K562 (cell line): Measurements from ENCODE around the gene CDC37. TPM values are rescaled to one million over a fixed set of nuclear protein-coding genes. Genes with fewer than 3 reads are reported as not detected.

Experiments
- BRD9 ChIP-seq: fragments of 450-650 bp; IDR thresholded peaks from 2 replicates; pipeline ENCODE4 v1.6.1; 2018; ENCODE audit warnings: low read depth; ENCODE audit not compliant: partially characterized antibody
- CHD2 ChIP-seq: IDR thresholded peaks from 2 replicates; pipeline ENCODE4 v1.6.1; 2011; ENCODE audit warnings: low read depth, low read length
- MBD2 ChIP-seq: sonication (generic); IDR thresholded peaks from 2 replicates; pipeline ENCODE4 v1.6.1; 2016; ENCODE audit warnings: low read depth, borderline replicate concordance
- MCM5 ChIP-seq: fragments of 450-650 bp; IDR thresholded peaks from 2 replicates; pipeline ENCODE4 v1.6.1; 2016; ENCODE audit warnings: low read depth
- MEF2A ChIP-seq: IDR thresholded peaks from 2 replicates; pipeline ENCODE4 v1.6.1; 2011; ENCODE audit warnings: low read depth, mild to moderate bottlenecking, low read length, moderate library complexity; ENCODE audit not compliant: control insufficient read depth
- NCOA1 ChIP-seq: fragments of 450-650 bp; IDR thresholded peaks from 2 replicates; pipeline ENCODE4 v1.6.1; 2016; ENCODE audit warnings: low read depth
- RFX7 ChIP-seq: fragments of 250-450 bp; sonication (Bioruptor Pico); IDR thresholded peaks from 2 replicates; pipeline ENCODE4 v1.5.1; 2021; ENCODE audit warnings: mild to moderate bottlenecking
- SETDB1 ChIP-seq: IDR thresholded peaks from one replicate; pipeline ENCODE4 v1.6.1; 2012; ENCODE audit warnings: low read length, control low read depth, inconsistent platforms
- SOX6 ChIP-seq: fragments of 450-650 bp; IDR thresholded peaks from 2 replicates; pipeline ENCODE4 v1.6.1; 2014; ENCODE audit warnings: mild to moderate bottlenecking
- SP2 ChIP-seq: IDR thresholded peaks from 2 replicates; pipeline ENCODE4 v1.6.1; 2011; ENCODE audit warnings: mild to moderate bottlenecking, low read depth, low read length, moderate library complexity; ENCODE audit not compliant: poor library complexity, severe bottlenecking; ENCODE audit errors: extremely low read depth
- ZFP36 ChIP-seq: fragments of 150-350 bp; IDR thresholded peaks from 2 replicates; pipeline ENCODE4 v1.6.1; 2018; ENCODE audit warnings: low read length, low read depth; ENCODE audit not compliant: partially characterized antibody
- ZNF3 ChIP-seq: fragments of 250-450 bp; sonication (Bioruptor Pico); IDR thresholded peaks from 2 replicates; pipeline ENCODE4 v1.5.0; 2021; ENCODE audit warnings: mild to moderate bottlenecking, moderate library complexity
- ZNF354B ChIP-seq: fragments of 250-450 bp; sonication (Bioruptor Pico); IDR thresholded peaks from 2 replicates; pipeline ENCODE4 v1.4.0; 2020
- polyA plus RNA-seq, 8 experiments: library from polyadenylated mRNA; depleted of rRNA in 4 of 8; stranded (reverse) in 5 of 8; unstranded in 3 of 8; fragments of >200 nt; fragmentation: Nextera tagmentation in 2 of 8; fragmentation: Illumina TruSeq in 1 of 8; extraction: Ambion mirVana in 2 of 8; extraction: Trizol in 1 of 8; gene quantifications; 2 replicates each; pipeline versions ENCODE4 v1.2.1 to v1.2.3, GENCODE V29; 2011 to 2014; ENCODE audit warnings: inconsistent platforms in 1 of 8, missing spikeins in 1 of 8
- total RNA-seq, 7 experiments: library from RNA; depleted of rRNA in 6 of 7; stranded (reverse); fragments of >200 nt in 6 of 7; fragmentation: Illumina TruSeq in 2 of 7; extraction: Trizol in 2 of 7; gene quantifications; 2 replicates each; pipeline versions ENCODE4 v1.2.1 to v1.2.3, GENCODE V29; 2011 to 2021; ENCODE audit warnings: low replicate concordance in 1 of 7
- TF ChIP-seq, protein P1 (sequence below): IDR thresholded peaks from 2 replicates; pipeline ENCODE4 v1.6.1; 2016; ENCODE audit warnings: missing genetic modification characterization, missing compliant biosample characterization
- TF ChIP-seq, protein P2 (sequence below): sonication (generic); formaldehyde crosslinking; IDR thresholded peaks from 2 replicates; pipeline ENCODE4 v1.8.1; 2023; ENCODE audit warnings: mild to moderate bottlenecking, missing genetic modification reagents
- TF ChIP-seq, protein P3 (sequence below): sonication (generic); formaldehyde crosslinking; IDR thresholded peaks from 2 replicates; pipeline ENCODE4 v1.8.0; 2023; ENCODE audit warnings: mild to moderate bottlenecking, missing genetic modification reagents
- TF ChIP-seq, protein P4 (sequence below): fragments of 450-650 bp; IDR thresholded peaks from 2 replicates; pipeline ENCODE4 v1.6.1; 2018; ENCODE audit warnings: mild to moderate bottlenecking, low read depth; ENCODE audit not compliant: partially characterized antibody
- TF ChIP-seq, protein P5 (sequence below): fragments of 250-450 bp; sonication (Bioruptor Pico); IDR thresholded peaks from 2 replicates; pipeline ENCODE4 v1.9.0; 2021; ENCODE audit warnings: mild to moderate bottlenecking
- TF ChIP-seq, protein P6 (sequence below): sonication (generic); formaldehyde crosslinking; IDR thresholded peaks from 2 replicates; pipeline ENCODE4 v1.8.0; 2022; ENCODE audit warnings: mild to moderate bottlenecking, missing genetic modification reagents

Gene CDC37
- total and polyA plus RNA-seq, 9 of the 15 experiments (the other 6 are each of a cell fraction or from before 2014, with no cell fraction given) = 6.6 to 538 (median 227) TPM

DNA sequence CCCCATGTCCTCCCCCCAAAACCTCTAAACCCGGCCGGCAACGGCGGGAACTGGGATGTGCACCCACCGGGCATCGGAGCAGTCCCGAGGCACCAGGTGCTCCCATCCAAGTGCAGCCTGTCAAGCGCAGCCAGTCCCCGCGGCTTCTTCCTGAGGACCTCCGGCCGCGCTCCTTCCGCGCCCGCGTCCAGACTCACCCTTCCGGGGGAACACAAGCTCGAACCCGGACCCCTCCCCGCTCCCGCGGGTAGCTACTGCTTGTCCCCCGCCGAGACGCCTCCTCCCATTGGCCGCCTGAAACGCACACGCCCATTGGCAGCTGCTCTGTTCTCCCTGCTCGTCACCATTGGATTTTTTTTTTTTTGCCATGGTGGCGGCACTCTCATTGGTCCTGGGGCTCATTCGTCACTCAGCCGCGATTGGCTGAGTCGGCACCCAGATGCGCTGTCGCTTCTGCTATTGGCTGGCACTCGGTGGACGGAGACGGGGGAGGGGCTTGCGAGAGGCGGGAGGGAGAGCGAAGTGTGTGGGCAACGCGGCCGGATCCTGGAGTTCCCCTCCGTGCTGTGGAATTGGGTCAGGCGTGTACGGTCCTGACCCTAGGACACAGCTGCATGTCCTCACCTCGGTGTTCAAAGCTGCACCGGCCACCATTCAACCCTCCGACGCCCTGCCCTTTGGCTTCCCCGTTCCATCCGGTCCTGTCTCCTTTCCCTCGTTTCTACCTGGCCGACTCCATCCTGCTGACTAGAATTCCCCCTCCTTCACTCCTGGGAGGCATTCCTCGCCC, 22.8 kb downstream of the CDC37 start, which contains the start of gene TYK2 (continued):
- no peak for TF ChIP-seq SETDB1
- TF ChIP-seq SOX6 = peak; percentile 13; the same call in 1 of the 2 replicates
- peak; percentile 3 for TF ChIP-seq ZFP36
- TF ChIP-seq RFX7 (CRISPR knock-in tag) = peak; percentile 45; the same call in 1 of the 2 replicates
- TF ChIP-seq, protein P1, sequence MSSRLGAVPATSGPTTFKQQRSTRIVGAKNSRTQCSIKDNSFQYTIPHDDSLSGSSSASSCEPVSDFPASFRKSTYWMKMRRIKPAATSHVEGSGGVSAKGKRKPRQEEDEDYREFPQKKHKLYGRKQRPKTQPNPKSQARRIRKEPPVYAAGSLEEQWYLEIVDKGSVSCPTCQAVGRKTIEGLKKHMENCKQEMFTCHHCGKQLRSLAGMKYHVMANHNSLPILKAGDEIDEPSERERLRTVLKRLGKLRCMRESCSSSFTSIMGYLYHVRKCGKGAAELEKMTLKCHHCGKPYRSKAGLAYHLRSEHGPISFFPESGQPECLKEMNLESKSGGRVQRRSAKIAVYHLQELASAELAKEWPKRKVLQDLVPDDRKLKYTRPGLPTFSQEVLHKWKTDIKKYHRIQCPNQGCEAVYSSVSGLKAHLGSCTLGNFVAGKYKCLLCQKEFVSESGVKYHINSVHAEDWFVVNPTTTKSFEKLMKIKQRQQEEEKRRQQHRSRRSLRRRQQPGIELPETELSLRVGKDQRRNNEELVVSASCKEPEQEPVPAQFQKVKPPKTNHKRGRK (tag) = no peak
- TF ChIP-seq MEF2A = no peak
- peak; percentile 69 for TF ChIP-seq SP2
- TF ChIP-seq, protein P2, sequence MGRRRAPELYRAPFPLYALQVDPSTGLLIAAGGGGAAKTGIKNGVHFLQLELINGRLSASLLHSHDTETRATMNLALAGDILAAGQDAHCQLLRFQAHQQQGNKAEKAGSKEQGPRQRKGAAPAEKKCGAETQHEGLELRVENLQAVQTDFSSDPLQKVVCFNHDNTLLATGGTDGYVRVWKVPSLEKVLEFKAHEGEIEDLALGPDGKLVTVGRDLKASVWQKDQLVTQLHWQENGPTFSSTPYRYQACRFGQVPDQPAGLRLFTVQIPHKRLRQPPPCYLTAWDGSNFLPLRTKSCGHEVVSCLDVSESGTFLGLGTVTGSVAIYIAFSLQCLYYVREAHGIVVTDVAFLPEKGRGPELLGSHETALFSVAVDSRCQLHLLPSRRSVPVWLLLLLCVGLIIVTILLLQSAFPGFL = no peak; the same call in 1 of the 2 replicates
- TF ChIP-seq ZNF3 (CRISPR knock-in tag) = no peak
- TF ChIP-seq, protein P3, sequence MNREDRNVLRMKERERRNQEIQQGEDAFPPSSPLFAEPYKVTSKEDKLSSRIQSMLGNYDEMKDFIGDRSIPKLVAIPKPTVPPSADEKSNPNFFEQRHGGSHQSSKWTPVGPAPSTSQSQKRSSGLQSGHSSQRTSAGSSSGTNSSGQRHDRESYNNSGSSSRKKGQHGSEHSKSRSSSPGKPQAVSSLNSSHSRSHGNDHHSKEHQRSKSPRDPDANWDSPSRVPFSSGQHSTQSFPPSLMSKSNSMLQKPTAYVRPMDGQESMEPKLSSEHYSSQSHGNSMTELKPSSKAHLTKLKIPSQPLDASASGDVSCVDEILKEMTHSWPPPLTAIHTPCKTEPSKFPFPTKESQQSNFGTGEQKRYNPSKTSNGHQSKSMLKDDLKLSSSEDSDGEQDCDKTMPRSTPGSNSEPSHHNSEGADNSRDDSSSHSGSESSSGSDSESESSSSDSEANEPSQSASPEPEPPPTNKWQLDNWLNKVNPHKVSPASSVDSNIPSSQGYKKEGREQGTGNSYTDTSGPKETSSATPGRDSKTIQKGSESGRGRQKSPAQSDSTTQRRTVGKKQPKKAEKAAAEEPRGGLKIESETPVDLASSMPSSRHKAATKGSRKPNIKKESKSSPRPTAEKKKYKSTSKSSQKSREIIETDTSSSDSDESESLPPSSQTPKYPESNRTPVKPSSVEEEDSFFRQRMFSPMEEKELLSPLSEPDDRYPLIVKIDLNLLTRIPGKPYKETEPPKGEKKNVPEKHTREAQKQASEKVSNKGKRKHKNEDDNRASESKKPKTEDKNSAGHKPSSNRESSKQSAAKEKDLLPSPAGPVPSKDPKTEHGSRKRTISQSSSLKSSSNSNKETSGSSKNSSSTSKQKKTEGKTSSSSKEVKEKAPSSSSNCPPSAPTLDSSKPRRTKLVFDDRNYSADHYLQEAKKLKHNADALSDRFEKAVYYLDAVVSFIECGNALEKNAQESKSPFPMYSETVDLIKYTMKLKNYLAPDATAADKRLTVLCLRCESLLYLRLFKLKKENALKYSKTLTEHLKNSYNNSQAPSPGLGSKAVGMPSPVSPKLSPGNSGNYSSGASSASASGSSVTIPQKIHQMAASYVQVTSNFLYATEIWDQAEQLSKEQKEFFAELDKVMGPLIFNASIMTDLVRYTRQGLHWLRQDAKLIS = 0 out of 2 replicates have a peak, but pooled peaks have one; percentile 56
- TF ChIP-seq, protein P4, sequence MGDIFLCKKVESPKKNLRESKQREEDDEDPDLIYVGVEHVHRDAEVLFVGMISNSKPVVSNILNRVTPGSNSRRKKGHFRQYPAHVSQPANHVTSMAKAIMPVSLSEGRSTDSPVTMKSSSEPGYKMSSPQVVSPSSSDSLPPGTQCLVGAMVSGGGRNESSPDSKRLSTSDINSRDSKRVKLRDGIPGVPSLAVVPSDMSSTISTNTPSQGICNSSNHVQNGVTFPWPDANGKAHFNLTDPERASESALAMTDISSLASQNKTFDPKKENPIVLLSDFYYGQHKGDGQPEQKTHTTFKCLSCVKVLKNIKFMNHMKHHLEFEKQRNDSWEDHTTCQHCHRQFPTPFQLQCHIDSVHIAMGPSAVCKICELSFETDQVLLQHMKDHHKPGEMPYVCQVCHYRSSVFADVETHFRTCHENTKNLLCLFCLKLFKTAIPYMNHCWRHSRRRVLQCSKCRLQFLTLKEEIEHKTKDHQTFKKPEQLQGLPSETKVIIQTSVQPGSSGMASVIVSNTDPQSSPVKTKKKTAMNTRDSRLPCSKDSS = no peak
- peak; percentile 99 for TF ChIP-seq MBD2
- TF ChIP-seq, protein P5, sequence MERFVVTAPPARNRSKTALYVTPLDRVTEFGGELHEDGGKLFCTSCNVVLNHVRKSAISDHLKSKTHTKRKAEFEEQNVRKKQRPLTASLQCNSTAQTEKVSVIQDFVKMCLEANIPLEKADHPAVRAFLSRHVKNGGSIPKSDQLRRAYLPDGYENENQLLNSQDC (CRISPR knock-in tag) = 0 out of 2 replicates have a peak, but pooled peaks have one; percentile 37
- TF ChIP-seq NCOA1 = peak; percentile 30; the same call in 1 of the 2 replicates
- TF ChIP-seq ZNF354B (CRISPR knock-in tag) = no peak
- no peak for TF ChIP-seq MCM5
- TF ChIP-seq BRD9 = peak; percentile 56
- peak; percentile 89 for TF ChIP-seq CHD2
- TF ChIP-seq, protein P6, sequence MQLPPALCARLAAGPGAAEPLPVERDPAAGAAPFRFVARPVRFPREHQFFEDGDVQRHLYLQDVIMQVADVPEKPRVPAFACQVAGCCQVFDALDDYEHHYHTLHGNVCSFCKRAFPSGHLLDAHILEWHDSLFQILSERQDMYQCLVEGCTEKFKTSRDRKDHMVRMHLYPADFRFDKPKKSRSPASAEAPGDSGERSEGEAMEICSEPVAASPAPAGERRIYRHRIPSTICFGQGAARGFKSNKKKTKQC (CRISPR knock-in tag) = no peak; the same call in none of the 2 replicates
